Measurements from ENCODE around the gene AKAP14. TPM values are rescaled to one million over a fixed set of nuclear protein-coding genes. Genes with fewer than 3 reads are reported as not detected.

Gene AKAP14
- total RNA-seq: not detected

- DNase-seq (no peak), ATAC-seq (replicated peaks in 1 of 2) (no peak)
- Mint-ChIP-seq H3K9me3 (no peaks in the 10 kb centered on the region), H3K27me3 (ENCODE audit: low read depth) (peaks cover 6% of the 10 kb centered on the region), H3K4me3 (no peak within 1 kb of the TSS), H3K4me1 (ENCODE audit: low read depth) (peaks cover 4% of the 10 kb centered on the region), H3K27ac (no peak within 1 kb of the TSS), H3K36me3 (ENCODE audit: insufficient read depth in 2 of 2) (no peaks in the 10 kb centered on the region)
Observed at GRCh38 chrX:119895843-119896326, at the start of gene AKAP14. Gene AKAP14, plus strand, starts transcription at chrX:119895893. Its CDS starts 7,331 bp downstream, at chrX:119903224.

- no peaks in the 10 kb centered on the region for H3K9me3 Mint-ChIP-seq
- H3K36me3 Mint-ChIP-seq (ENCODE audit: insufficient read depth in 2 of 2): peaks cover 6 to 18% of the 10 kb centered on the region in 2 donors
- peak within 1 kb of the TSS; percentile 100 for H3K27ac Mint-ChIP-seq
- H3K4me1 Mint-ChIP-seq (ENCODE audit: low read depth): peaks cover 7% of the 10 kb centered on the region
- H3K27me3 Mint-ChIP-seq (ENCODE audit: low read depth): peaks cover 15% of the 10 kb centered on the region
- ATAC-seq (replicated peaks in 1 of 2) (peak; percentile 96 to 97), DNase-seq (peak; percentile 92 to 95)
- peak within 1 kb of the TSS; percentile 88 to 100 for H3K4me3 Mint-ChIP-seq
Observed at GRCh38 chrX:119852382-119853353, 43.0 kb upstream of the AKAP14 start, which contains the start of gene UPF3B. Gene UPF3B, minus strand, starts transcription at chrX:119852963. Its CDS starts 35 bp downstream, at chrX:119852928.

GRCh38 chrX:119853444-119853843 lies 42.2 kb upstream of the AKAP14 start:
- H3K27me3 Mint-ChIP-seq (ENCODE audit: low read depth): peaks cover 21% of the 10 kb centered on the region
- no peaks in the 10 kb centered on the region for H3K9me3 Mint-ChIP-seq
- peak overlapping the region; percentile 100 for H3K27ac Mint-ChIP-seq
- H3K4me3 Mint-ChIP-seq: peak overlapping the region; percentile 88 to 100
- no peak for ATAC-seq (replicated peaks in 1 of 2)
- peaks cover 7% of the 10 kb centered on the region for H3K4me1 Mint-ChIP-seq (ENCODE audit: low read depth)
- peaks cover 6 to 16% of the 10 kb centered on the region in 2 donors for H3K36me3 Mint-ChIP-seq (ENCODE audit: insufficient read depth in 2 of 2)
- no peak for DNase-seq

- Mint-ChIP-seq H3K27ac (peak overlapping the region; percentile 99), H3K27me3 (ENCODE audit: low read depth) (no peaks in the 10 kb centered on the region), H3K36me3 (ENCODE audit: insufficient read depth in 2 of 2) (peaks cover 11% of the 10 kb centered on the region in 2 donors), H3K4me1 (ENCODE audit: low read depth) (peaks cover 24% of the 10 kb centered on the region), H3K4me3 (peak overlapping the region; percentile 92 to 100), H3K9me3 (no peaks in the 10 kb centered on the region)
- DNase-seq (peak; percentile 37 to 46), ATAC-seq (replicated peaks in 1 of 2) (peak; percentile 17 to 25)
Observed at GRCh38 chrX:119870626-119871131, 25.0 kb upstream of the AKAP14 start.

- peaks cover 11% of the 10 kb centered on the region in 2 donors for H3K36me3 Mint-ChIP-seq (ENCODE audit: insufficient read depth in 2 of 2)
- H3K27me3 Mint-ChIP-seq (ENCODE audit: low read depth): no peaks in the 10 kb centered on the region
- H3K4me3 Mint-ChIP-seq: peak overlapping the region; percentile 92 to 100
- peak overlapping the region; percentile 99 for H3K27ac Mint-ChIP-seq
- DNase-seq (no peak), ATAC-seq (replicated peaks in 1 of 2) (peak; percentile 57 to 59)
- H3K4me1 Mint-ChIP-seq (ENCODE audit: low read depth): peaks cover 24% of the 10 kb centered on the region
- H3K9me3 Mint-ChIP-seq: no peaks in the 10 kb centered on the region
Observed at GRCh38 chrX:119871245-119871598, 24.5 kb upstream of the AKAP14 start.

GRCh38 chrX:119871599-119872395 lies 23.9 kb upstream of the AKAP14 start, which contains the start of the genes NDUFA1 and RNF113A:
Gene NDUFA1, plus strand, starts transcription at chrX:119871832. Its CDS starts 80 bp downstream, at chrX:119871912.
Gene RNF113A, minus strand, starts transcription at chrX:119871733. Its CDS starts 120 bp downstream, at chrX:119871613.
- peak; percentile 94 to 96 for ATAC-seq (replicated peaks in 1 of 2)
- H3K27me3 Mint-ChIP-seq (ENCODE audit: low read depth): no peaks in the 10 kb centered on the region
- peaks cover 11% of the 10 kb centered on the region in 2 donors for H3K36me3 Mint-ChIP-seq (ENCODE audit: insufficient read depth in 2 of 2)
- no peaks in the 10 kb centered on the region for H3K9me3 Mint-ChIP-seq
- H3K27ac Mint-ChIP-seq: peak within 1 kb of the TSS; percentile 99
- peak; percentile 86 to 88 for DNase-seq
- peaks cover 24% of the 10 kb centered on the region for H3K4me1 Mint-ChIP-seq (ENCODE audit: low read depth)
- peak within 1 kb of the TSS; percentile 92 to 100 for H3K4me3 Mint-ChIP-seq

- Mint-ChIP-seq H3K27me3 (ENCODE audit: low read depth) (peaks cover 16% of the 10 kb centered on the region), H3K9me3 (no peaks in the 10 kb centered on the region), H3K36me3 (ENCODE audit: insufficient read depth in 2 of 2) (peaks cover 0 to 2% of the 10 kb centered on the region in 2 donors), H3K4me3 (no peak overlapping the region), H3K27ac (no peak overlapping the region), H3K4me1 (ENCODE audit: low read depth) (peaks cover 14% of the 10 kb centered on the region)
- ATAC-seq (replicated peaks in 1 of 2) (no peak), DNase-seq (no peak)
Observed at GRCh38 chrX:119878740-119879139, 17.0 kb upstream of the AKAP14 start.

GRCh38 chrX:119880076-119880475 lies 15.6 kb upstream of the AKAP14 start:
- DNase-seq (no peak), ATAC-seq (replicated peaks in 1 of 2) (peak in 1 of 2 donors; percentile 53)
- H3K9me3 Mint-ChIP-seq: no peaks in the 10 kb centered on the region
- no peak overlapping the region for H3K4me3 Mint-ChIP-seq
- peaks cover 14% of the 10 kb centered on the region for H3K4me1 Mint-ChIP-seq (ENCODE audit: low read depth)
- peaks cover 16% of the 10 kb centered on the region for H3K27me3 Mint-ChIP-seq (ENCODE audit: low read depth)
- H3K27ac Mint-ChIP-seq: no peak overlapping the region
- H3K36me3 Mint-ChIP-seq (ENCODE audit: insufficient read depth in 2 of 2): peaks cover 0 to 2% of the 10 kb centered on the region in 2 donors

GRCh38 chrX:119880552-119881437 lies 14.9 kb upstream of the AKAP14 start:
- Mint-ChIP-seq H3K36me3 (ENCODE audit: insufficient read depth in 2 of 2) (peaks cover 0 to 2% of the 10 kb centered on the region in 2 donors), H3K9me3 (no peaks in the 10 kb centered on the region), H3K4me3 (peak overlapping the region in 1 of 2 donors; percentile 8), H3K27ac (no peak overlapping the region), H3K4me1 (ENCODE audit: low read depth) (peaks cover 14% of the 10 kb centered on the region), H3K27me3 (ENCODE audit: low read depth) (peaks cover 16% of the 10 kb centered on the region)
- ATAC-seq (replicated peaks in 1 of 2) (peak; percentile 83 to 85), DNase-seq (peak; percentile 18 to 29)

GRCh38 chrX:119885554-119886428 lies 9.9 kb upstream of the AKAP14 start:
- Mint-ChIP-seq H3K36me3 (ENCODE audit: insufficient read depth in 2 of 2) (no peaks in the 10 kb centered on the region), H3K27me3 (ENCODE audit: low read depth) (peaks cover 6% of the 10 kb centered on the region), H3K4me1 (ENCODE audit: low read depth) (peaks cover 8% of the 10 kb centered on the region), H3K27ac (no peak overlapping the region), H3K9me3 (no peaks in the 10 kb centered on the region), H3K4me3 (peak overlapping the region; percentile 14 to 69)
- peak; percentile 18 to 23 for DNase-seq
- peak; percentile 61 to 73 for ATAC-seq (replicated peaks in 1 of 2)
